MM.1S (cell line): ENCODE data around the gene PPM1F.

ENCODE experiments used
- DNase-seq: peaks from one replicate; pipeline ENCODE4 v3.0.0-alpha.2; 2015
- H2AFZ ChIP-seq: fragments of 300-600 bp; sonication (generic); 2 replicates; pipeline ENCODE4 v1.6.0; 2016; ENCODE audit warnings: antibody characterized with exemption, low read length
- H3F3A ChIP-seq: fragments of 300-600 bp; sonication (generic); 2 replicates; pipeline ENCODE4 v1.6.1; 2016; ENCODE audit warnings: mild to moderate bottlenecking, antibody characterized with exemption, low read length, moderate library complexity, mixed read lengths; ENCODE audit not compliant: insufficient read depth
- H3K27ac ChIP-seq: fragments of 300-600 bp; sonication (generic); 2 replicates; pipeline ENCODE4 v1.5.1; 2016; ENCODE audit warnings: mild to moderate bottlenecking, low read length
- H3K27me3 ChIP-seq: fragments of 300-600 bp; sonication (generic); replicated peaks from 2 replicates; pipeline ENCODE4 v1.6.0; 2016; ENCODE audit warnings: low read length; ENCODE audit not compliant: insufficient read depth
- H3K36me3 ChIP-seq: fragments of 300-600 bp; sonication (generic); replicated peaks from 2 replicates; pipeline ENCODE4 v1.6.1; 2016; ENCODE audit warnings: mild to moderate bottlenecking, low read length, mixed read lengths; ENCODE audit not compliant: insufficient read depth
- H3K4me1 ChIP-seq: fragments of 300-600 bp; sonication (generic); 2 replicates; pipeline ENCODE4 v1.6.1; 2016; ENCODE audit warnings: low read length, mixed read lengths
- H3K4me2 ChIP-seq: fragments of 300-600 bp; sonication (generic); 2 replicates; pipeline ENCODE4 v1.6.0; 2016; ENCODE audit warnings: low read depth, low read length
- H3K4me3 ChIP-seq: fragments of 300-600 bp; sonication (generic); 2 replicates; pipeline ENCODE4 v1.5.1; 2016; ENCODE audit warnings: low read length, mixed read lengths
- H3K79me2 ChIP-seq: fragments of 300-600 bp; sonication (generic); 2 replicates; pipeline ENCODE4 v1.6.1; 2016; ENCODE audit warnings: mixed run types, low read length, mixed read lengths
- H3K9ac ChIP-seq: fragments of 300-600 bp; sonication (generic); 2 replicates; pipeline ENCODE4 v1.6.1; 2016; ENCODE audit warnings: low read length, mixed read lengths
- H3K9me2 ChIP-seq: fragments of 300-600 bp; sonication (generic); replicated peaks from 2 replicates; pipeline ENCODE4 v1.6.1; 2016; ENCODE audit warnings: mild to moderate bottlenecking, low read length, mixed read lengths; ENCODE audit not compliant: insufficient read depth
- H3K9me3 ChIP-seq: fragments of 300-600 bp; sonication (generic); replicated peaks from 2 replicates; pipeline ENCODE4 v1.6.1; 2016; ENCODE audit warnings: mild to moderate bottlenecking, low read length, mixed read lengths; ENCODE audit not compliant: insufficient read depth
- H4K20me1 ChIP-seq: fragments of 300-600 bp; sonication (generic); 2 replicates; pipeline ENCODE4 v1.6.1; 2016; ENCODE audit warnings: mild to moderate bottlenecking, low read length, moderate library complexity, mixed read lengths; ENCODE audit not compliant: insufficient read depth
- EZH2 ChIP-seq: fragments of 300-600 bp; sonication (generic); optimal IDR thresholded peaks from 2 replicates; pipeline ENCODE3; 2017; ENCODE audit warnings: low read depth, mild to moderate bottlenecking, antibody characterized with exemption, low read length, mixed read lengths
- EZH2phosphoT487 ChIP-seq: fragments of 300-600 bp; sonication (generic); IDR thresholded peaks from 2 replicates; pipeline ENCODE4 v1.6.1; 2018; ENCODE audit warnings: antibody characterized with exemption, low read length
- TF ChIP-seq, protein P1 (sequence below): fragments of 300-600 bp; sonication (generic); IDR thresholded peaks from 2 replicates; pipeline ENCODE4 v1.5.1; 2016; ENCODE audit warnings: antibody characterized with exemption, low read length, mixed read lengths

PPM1F gene

DNA sequence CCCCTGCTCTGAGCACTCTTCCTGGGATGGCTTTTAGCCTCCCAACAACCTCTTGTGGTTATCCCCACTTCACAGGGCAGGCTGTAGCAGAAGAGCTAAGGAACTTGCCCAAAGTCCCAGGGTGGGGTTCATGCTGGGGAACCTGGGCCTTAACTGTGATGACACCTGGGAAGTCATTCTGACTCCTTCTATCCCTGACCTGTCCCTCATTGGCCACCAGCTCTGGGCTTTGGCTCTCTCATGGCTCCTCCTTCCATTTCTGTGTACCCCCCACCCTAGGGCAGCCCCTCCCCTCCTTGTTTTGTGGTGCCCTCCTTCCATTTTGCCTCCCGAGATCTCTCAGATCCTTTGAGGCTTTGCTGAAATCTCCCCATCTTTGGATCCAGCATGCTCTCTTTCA is 2.7 kb downstream of the PPM1F start:
- Histone ChIP-seq H3K36me3 (no peaks in the 10 kb centered on the region), H3K4me2 (no peak overlapping the region), H3K9ac (no peak overlapping the region), H3K27me3 (no peaks in the 10 kb centered on the region), H3K27ac (no peak overlapping the region), H2AFZ (no peak overlapping the region), H4K20me1 (no peaks in the 10 kb centered on the region), H3K4me3 (no peak overlapping the region), H3F3A (no peaks in the 10 kb centered on the region), H3K4me1 (peaks cover 3% of the 10 kb centered on the region; the same call in 1 of the 2 replicates), H3K9me3 (no peaks in the 10 kb centered on the region), H3K9me2 (no peaks in the 10 kb centered on the region), H3K79me2 (no peaks in the 10 kb centered on the region)
- DNase-seq, result no peak
- TF ChIP-seq EZH2, result no peak
- TF ChIP-seq, protein P1, sequence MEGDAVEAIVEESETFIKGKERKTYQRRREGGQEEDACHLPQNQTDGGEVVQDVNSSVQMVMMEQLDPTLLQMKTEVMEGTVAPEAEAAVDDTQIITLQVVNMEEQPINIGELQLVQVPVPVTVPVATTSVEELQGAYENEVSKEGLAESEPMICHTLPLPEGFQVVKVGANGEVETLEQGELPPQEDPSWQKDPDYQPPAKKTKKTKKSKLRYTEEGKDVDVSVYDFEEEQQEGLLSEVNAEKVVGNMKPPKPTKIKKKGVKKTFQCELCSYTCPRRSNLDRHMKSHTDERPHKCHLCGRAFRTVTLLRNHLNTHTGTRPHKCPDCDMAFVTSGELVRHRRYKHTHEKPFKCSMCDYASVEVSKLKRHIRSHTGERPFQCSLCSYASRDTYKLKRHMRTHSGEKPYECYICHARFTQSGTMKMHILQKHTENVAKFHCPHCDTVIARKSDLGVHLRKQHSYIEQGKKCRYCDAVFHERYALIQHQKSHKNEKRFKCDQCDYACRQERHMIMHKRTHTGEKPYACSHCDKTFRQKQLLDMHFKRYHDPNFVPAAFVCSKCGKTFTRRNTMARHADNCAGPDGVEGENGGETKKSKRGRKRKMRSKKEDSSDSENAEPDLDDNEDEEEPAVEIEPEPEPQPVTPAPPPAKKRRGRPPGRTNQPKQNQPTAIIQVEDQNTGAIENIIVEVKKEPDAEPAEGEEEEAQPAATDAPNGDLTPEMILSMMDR, result no peak
- no peak for TF ChIP-seq EZH2phosphoT487

DNA sequence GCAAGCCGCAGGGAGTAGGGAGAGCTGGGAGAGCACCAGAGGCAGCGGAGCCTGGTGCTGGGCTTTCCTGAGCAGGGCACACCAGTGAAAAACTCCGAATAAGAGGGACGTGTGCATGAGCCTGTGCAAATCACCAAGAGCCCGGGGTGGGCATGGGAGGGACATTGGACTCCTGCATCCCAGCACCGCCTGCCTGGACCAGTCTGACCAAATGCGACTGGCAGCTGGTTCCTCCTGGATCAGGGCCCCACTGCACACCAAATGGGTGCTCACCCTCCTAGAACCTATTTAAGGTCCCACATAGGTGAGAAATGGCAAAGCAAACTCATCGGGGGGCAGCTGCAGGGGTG is 3.1 kb downstream of the PPM1F start:
- DNase-seq, result no peak
- Histone ChIP-seq H3K4me3 (no peak overlapping the region), H3K79me2 (no peaks in the 10 kb centered on the region), H3K4me2 (no peak overlapping the region), H2AFZ (no peak overlapping the region), H3K9me2 (no peaks in the 10 kb centered on the region), H3K9me3 (no peaks in the 10 kb centered on the region), H3K4me1 (peaks cover 3% of the 10 kb centered on the region; the same call in 1 of the 2 replicates), H4K20me1 (no peaks in the 10 kb centered on the region), H3K36me3 (no peaks in the 10 kb centered on the region), H3K9ac (no peak overlapping the region), H3K27me3 (no peaks in the 10 kb centered on the region), H3K27ac (no peak overlapping the region), H3F3A (no peaks in the 10 kb centered on the region)
- TF ChIP-seq EZH2phosphoT487, result no peak

DNA sequence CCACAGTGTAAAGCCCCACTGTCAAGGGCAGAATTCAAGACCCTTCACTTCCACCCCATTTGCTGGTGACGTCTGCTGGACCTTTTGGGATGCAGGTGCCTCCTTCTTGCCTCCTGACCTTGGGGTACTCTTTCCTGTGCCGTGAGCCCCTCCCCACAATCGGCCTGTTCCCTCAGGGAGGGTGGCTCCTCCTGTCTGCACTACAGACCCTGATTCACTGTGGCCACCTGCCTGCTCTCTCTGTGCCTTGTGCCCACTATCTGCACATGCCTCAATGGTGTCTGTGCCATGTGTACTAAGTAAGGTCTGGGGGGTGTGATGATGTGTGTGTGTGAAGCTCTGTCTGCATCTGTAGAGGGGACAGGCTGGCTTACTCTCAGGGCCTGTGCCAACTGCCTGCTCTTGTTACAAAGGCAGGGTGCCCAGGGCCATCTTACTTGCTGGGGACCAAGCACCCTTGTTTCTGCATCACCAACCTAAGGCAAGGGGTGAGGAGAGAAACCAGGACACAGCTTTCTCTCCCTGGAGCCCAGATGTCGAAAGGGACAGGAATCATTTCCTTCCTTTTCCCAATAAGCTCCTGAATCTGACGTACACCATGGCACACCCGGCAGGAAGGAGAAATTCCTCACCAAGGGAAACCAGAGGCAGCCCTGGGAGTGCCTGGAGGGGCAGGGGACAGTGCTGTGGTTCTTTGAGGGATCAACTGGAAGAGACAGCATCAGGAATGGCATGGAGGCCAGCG is 3.7 kb downstream of the PPM1F start:
- no peaks in the 10 kb centered on the region for H3K36me3 ChIP-seq
- no peak for DNase-seq
- TF ChIP-seq, protein P1, result no peak
- TF ChIP-seq EZH2 (no peak), EZH2phosphoT487 (no peak)
- H3F3A ChIP-seq, result no peaks in the 10 kb centered on the region
- H4K20me1 ChIP-seq, result no peaks in the 10 kb centered on the region
- H3K4me3 ChIP-seq, result no peak overlapping the region
- H3K9me3 ChIP-seq, result no peaks in the 10 kb centered on the region
- H3K27me3 ChIP-seq, result no peaks in the 10 kb centered on the region
- no peak overlapping the region for H3K4me2 ChIP-seq
- no peak overlapping the region for H3K9ac ChIP-seq
- H3K9me2 ChIP-seq, result no peaks in the 10 kb centered on the region
- no peak overlapping the region for H2AFZ ChIP-seq
- peaks cover 3% of the 10 kb centered on the region; the same call in 1 of the 2 replicates for H3K4me1 ChIP-seq
- H3K79me2 ChIP-seq, result no peaks in the 10 kb centered on the region
- H3K27ac ChIP-seq, result no peak overlapping the region

DNA sequence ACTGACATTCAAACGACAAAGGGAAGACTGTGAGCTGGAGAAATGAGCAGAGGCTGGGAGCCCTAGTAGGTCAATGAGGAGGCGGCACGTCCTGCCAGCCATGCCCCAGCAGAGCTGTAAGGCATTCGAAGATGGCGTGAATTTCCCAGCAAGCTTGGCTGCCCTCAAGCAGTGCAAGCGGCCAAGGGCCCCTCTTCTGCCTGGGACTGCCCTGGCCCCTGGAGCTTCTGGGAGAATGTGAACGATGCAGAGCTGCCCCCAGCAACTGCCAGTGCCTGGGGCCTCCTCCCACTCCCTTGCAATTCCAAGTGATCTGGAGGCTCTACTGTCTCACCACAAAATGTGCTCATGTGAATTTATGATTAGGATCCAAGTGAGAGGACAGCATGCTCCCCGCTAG is 4.3 kb downstream of the PPM1F start:
- TF ChIP-seq, protein P1, result no peak
- TF ChIP-seq EZH2phosphoT487, result no peak
- TF ChIP-seq EZH2, result no peak
- H3K4me2 ChIP-seq, result no peak overlapping the region
- no peak overlapping the region for H2AFZ ChIP-seq
- H3K4me3 ChIP-seq, result no peak overlapping the region
- no peaks in the 10 kb centered on the region for H3K27me3 ChIP-seq
- H3K79me2 ChIP-seq, result no peaks in the 10 kb centered on the region
- no peaks in the 10 kb centered on the region for H3K9me2 ChIP-seq
- H3K36me3 ChIP-seq, result no peaks in the 10 kb centered on the region
- H3F3A ChIP-seq, result no peaks in the 10 kb centered on the region
- H3K27ac ChIP-seq, result no peak overlapping the region
- no peaks in the 10 kb centered on the region for H4K20me1 ChIP-seq
- no peak for DNase-seq
- no peak overlapping the region for H3K9ac ChIP-seq
- H3K9me3 ChIP-seq, result no peaks in the 10 kb centered on the region
- peaks cover 3% of the 10 kb centered on the region; the same call in 1 of the 2 replicates for H3K4me1 ChIP-seq
